Erythroblast (primary cell): ENCODE data around the gene CDC42EP4.

Source experiments
- GATA1 ChIP-seq: IDR thresholded peaks from 2 replicates; pipeline ENCODE4 v1.6.1; 2011; ENCODE audit warnings: low read depth, mild to moderate bottlenecking, control low read depth, low read length, moderate library complexity
- POLR2A ChIP-seq: IDR thresholded peaks from 2 replicates; pipeline ENCODE4 v1.6.1; 2011; ENCODE audit warnings: mild to moderate bottlenecking, low read length

- no peak for TF ChIP-seq POLR2A
- TF ChIP-seq GATA1: no peak
Observed at GRCh38 chr17:73318427-73318813, 6.6 kb upstream of the CDC42EP4 start.
